GM21390 (cell line): ENCODE measurements around the gene KRTAP6-3.

Experiments used
- ATAC-seq: cut with Tn5 transposase; IDR thresholded peaks from one replicate; pipeline ENCODE4 v1.9.1; 2021; ENCODE audit not compliant: unreplicated experiment

Gene KRTAP6-3, protein sequence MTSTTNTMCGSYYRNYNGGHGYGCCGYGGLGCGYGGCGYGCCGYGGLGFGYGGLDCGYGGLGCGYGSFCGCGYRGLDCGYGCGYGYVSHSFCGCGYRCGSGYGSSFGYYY

GRCh38 chr21:30592140-30592539 is at the start of gene KRTAP6-3:
KRTAP6-3 (plus strand) TSS chr21:30592440; CDS start chr21:30592446, 6 bp downstream.
- ATAC-seq, result no peak

GRCh38 chr21:30552782-30553181 is 39.5 kb upstream of the KRTAP6-3 start:
- no peak for ATAC-seq

DNA sequence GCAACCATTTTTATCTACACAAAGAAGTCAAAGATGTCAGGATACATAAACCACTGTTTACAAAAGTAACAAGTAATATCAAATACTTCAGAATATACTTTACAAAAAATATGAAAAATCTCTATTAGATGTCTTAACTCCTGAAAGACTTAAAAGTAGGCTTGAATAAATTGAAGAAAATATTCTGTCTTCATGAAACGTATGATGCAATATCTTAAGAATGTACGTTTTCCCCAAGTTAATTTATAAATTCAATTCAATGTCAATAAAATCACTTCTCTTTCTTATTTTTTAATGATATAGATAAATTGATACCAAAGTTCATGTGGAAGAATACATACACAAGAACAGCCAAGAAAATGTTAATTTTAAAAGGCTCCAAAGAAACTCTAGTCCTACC is 37.1 kb upstream of the KRTAP6-3 start:
- no peak for ATAC-seq

DNA sequence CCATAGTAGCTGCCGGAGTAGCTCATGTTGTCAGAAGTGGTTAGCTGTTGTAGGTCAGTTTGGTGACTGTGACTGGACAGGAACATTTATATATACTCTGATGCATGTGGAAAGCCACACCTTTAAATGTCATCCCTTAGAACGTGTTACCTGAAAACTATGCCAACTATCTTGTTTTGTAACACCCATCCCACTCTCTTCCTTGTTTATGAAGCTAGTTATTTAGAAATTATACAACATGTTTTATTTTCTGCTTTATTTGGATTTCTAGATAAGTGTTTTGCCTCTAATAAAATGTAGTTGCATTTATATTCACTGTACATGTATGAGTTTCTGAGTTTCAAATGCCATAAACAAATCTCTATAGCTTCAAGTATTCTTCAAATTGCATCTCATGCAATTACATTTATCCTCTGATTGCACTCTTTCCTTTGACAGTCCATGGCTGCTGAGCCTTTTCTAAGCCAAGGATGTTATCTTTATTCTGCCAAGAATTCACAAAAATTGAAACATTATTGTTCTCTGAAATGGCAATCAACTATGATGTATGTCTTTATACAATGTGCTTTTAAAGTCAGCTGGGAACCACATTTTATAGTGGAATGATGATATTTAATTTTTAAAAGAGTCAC is 30.9 kb upstream of the KRTAP6-3 start, which contains the start of gene KRTAP19-7:
Gene KRTAP19-7 (minus strand): TSS at position 51 of the 632 bp plus-strand sequence. CDS start 25 bp downstream, at position 26.
- no peak for ATAC-seq

DNA sequence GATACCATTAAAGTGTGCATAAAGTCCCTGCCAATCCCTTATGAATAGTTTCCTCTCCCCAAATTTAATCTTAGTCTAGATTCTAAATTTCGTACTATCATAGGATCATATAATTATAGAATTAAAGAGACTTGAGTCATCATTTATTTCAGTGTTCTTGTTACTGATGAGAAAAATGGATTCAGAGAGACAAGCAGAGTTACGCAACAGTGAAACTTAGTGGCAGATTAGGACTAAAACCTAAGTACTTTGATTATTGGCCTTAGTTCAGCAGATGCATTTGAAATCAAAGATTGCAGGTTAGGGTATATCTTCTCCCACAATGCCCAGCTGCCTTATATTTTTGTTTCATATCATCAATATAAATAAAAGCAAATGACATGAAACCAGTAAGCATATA is 30.3 kb upstream of the KRTAP6-3 start:
- no peak for ATAC-seq

DNA sequence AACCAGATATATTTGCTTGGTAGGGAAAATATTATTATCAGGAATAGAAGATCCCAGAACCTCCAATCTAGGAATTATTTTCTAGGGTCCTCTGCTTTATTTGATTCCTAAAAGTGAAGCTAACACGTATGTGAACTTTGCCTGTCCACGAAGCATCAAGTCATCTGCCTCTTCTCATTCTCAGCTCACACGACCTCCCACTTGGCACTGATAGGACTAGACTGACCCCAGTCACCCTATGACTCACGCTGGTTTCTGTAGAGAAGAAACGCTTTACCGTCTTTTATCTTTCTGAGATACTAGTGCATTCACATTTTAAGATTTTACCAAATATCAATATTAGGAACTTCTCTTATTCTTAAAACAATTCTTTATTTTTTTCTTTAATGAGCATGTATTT is 29.2 kb upstream of the KRTAP6-3 start:
- no peak for ATAC-seq

DNA sequence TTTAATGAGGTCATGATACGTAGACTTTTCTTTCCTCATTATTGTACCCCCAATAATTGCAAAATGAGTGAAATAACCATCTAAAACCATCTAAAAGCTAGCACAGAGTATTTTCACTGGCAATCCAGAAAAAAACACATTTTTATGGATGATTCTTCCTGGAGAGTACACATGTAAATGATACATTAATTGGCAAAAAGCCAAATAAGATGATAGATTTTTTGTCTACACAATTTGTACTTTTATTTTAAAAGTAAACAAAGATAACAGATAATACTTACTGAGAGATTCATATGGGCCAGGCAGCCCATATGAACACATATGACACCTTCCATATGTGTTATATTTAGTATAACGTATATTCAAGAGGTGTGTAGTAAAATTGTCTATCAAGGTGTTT is 28.6 kb upstream of the KRTAP6-3 start:
- ATAC-seq, result no peak

GRCh38 chr21:30567617-30568016 is 24.6 kb upstream of the KRTAP6-3 start:
- no peak for ATAC-seq

DNA sequence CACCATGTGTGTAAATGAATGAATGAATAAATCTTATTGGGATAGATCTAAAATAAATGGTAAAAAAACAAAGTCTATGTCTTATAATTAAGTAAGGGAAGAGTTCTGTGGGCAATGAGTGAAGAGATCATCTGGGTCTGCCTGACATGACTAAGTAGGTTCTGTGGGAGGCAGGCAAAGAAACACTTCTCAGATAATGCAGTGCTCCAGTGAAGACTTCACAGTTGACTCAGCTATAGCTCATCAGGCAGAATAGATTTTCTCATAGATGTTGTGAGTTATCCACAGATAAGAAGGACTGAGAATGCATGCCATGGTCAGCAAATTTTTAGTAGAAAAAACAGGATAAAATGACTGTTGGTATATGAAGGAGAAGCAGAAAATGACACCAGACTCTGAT is 14.5 kb upstream of the KRTAP6-3 start:
- no peak for ATAC-seq

DNA sequence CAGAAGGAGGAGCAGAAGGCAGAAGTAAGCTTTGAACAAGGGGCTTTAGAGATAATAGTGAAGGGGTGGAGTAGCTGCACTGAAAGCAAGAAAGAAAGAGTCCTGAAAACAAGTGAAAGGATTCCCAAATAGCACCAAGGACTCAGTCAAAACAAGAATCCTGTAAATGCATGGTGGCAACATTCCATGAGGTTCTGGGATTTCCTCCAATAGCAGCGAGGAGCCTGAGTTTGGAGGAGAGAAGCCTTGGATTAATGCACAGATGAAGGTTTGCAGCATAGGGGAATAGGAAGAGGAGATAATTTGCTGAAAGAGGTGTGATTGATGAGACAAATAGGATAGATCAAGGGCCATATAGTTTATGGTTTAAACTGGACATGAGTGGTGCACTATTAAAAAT is 12.9 kb upstream of the KRTAP6-3 start:
- ATAC-seq, result no peak

- ATAC-seq, result no peak
Observed at GRCh38 chr21:30580132-30580531, 12.1 kb upstream of the KRTAP6-3 start.

GRCh38 chr21:30582870-30583269 is 9.4 kb upstream of the KRTAP6-3 start:
- ATAC-seq, result no peak

DNA sequence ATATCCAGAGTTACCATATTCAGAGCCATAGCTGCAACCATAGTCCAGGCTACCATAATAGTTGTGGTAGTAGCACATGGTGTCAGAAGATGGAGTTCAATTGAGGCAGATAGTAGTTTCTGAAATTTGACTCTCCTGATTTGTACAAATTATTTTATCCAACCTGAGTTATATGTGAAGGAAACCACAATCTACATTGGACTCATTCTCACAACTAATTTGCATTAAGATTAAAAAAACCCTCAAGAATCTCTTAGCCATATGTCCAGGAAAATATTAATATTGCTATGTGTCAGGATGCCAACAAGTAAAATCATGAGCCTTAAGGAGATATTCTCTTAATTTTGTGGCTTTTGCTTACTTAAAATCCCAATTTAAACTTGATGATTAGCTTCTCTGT is 1.9 kb upstream of the KRTAP6-3 start, which contains the start of gene KRTAP22-2:
Gene KRTAP22-2 (minus strand): TSS at position 101 of the 400 bp plus-strand sequence.
- no peak for ATAC-seq

- ATAC-seq, result no peak
Observed at GRCh38 chr21:30598802-30599201, 6.6 kb downstream of the KRTAP6-3 start, which contains the start of gene KRTAP6-2. KRTAP6-2 (minus strand) TSS chr21:30598902; CDS start chr21:30598874, 28 bp downstream.

DNA sequence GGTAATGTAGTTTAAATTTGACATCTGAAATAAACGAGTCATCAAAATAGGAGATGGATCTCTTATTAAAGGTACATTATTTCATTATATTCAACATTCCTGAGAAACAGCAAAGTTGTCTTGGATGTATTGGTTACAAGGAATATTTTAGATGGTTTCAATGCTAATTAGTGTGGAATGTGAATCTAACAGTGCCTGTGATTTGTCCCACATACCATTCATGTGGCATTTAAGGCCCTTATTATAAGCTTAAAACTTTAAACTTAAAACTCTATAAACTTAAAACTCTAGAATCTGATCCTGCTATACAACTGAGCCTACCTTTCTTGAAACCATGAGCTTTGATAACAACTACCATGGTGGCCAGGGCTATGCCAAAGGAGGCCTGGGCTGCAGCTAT is 8.5 kb downstream of the KRTAP6-3 start, which contains the start of gene KRTAP22-1:
Gene KRTAP22-1 (plus strand): TSS at position 301 of the 400 bp plus-strand sequence.
- ATAC-seq, result no peak

DNA sequence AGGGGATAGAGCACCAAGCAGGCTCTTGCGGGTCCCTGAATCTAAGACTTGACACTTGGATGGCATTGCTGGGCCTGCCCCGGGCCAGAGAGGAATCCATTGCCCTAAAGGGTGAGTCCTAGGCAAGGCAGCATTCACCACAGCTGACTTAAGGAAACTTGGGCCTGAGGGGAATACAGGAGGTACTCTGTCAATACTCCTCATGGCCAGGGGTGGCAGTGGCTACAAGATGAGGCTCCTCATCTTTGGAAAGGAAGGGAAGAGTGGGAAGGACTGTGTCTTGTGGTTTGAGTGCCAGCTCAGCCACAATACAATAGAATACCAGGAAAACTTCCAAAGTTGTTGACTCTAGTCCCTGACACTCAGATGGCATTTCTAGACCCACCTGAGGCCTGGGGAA is 13.7 kb downstream of the KRTAP6-3 start:
- no peak for ATAC-seq

GRCh38 chr21:30612132-30612531 is 19.9 kb downstream of the KRTAP6-3 start:
- ATAC-seq, result no peak

GRCh38 chr21:30613836-30614235 is 21.6 kb downstream of the KRTAP6-3 start, which contains the start of gene KRTAP6-1:
KRTAP6-1 (minus strand) TSS chr21:30613930; CDS start chr21:30613904, 26 bp downstream.
- no peak for ATAC-seq

- no peak for ATAC-seq
Observed at GRCh38 chr21:30615199-30615598, 23.0 kb downstream of the KRTAP6-3 start.

- ATAC-seq, result no peak
Observed at GRCh38 chr21:30616125-30616524, 23.9 kb downstream of the KRTAP6-3 start, which contains the start of gene KRTAP20-1. KRTAP20-1 (plus strand) TSS chr21:30616425; CDS start chr21:30616455, 30 bp downstream.

DNA sequence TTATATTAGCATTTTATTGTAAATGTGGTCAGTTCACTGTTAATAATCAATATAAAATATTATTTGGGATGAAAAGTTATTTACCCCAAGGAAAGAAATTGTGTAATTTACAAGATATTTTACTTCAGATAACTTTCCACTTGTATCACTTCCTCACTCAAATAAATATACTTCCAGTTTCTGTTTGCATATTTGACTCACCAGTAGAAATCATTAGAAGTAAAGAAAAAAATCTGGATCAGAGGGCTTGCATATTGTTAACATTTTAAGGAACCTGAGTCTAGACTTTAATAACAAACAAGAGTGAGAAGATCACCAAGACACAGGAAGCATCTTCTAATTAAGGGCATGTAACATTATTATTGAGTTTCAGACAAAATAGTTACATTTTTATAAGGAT is 27.8 kb downstream of the KRTAP6-3 start:
- ATAC-seq, result no peak

GRCh38 chr21:30620522-30620921 is 28.3 kb downstream of the KRTAP6-3 start, which contains the start of gene KRTAP20-4:
KRTAP20-4 (plus strand) TSS chr21:30620627.
- no peak for ATAC-seq
